Breast epithelium (tissue), 3 donors: Measurements from ENCODE around the gene EBF3.

Source experiments
- CTCF ChIP-seq, 3 donors: fragments of 450-650 bp; IDR thresholded peaks; one replicate each; pipeline ENCODE4 v1.5.1; 2016 to 2017; ENCODE audit warnings: antibody characterized with exemption in 3 of 3, mild to moderate bottlenecking in 3 of 3, moderate library complexity in 3 of 3
- POLR2A ChIP-seq: fragments of 450-650 bp; IDR thresholded peaks from one replicate; pipeline ENCODE4 v1.6.1; 2016; ENCODE audit warnings: antibody characterized with exemption, mild to moderate bottlenecking, moderate library complexity

- TF ChIP-seq CTCF (IDR thresholded peaks at IDR 0.05) (no peak), POLR2A (no peak)
These were observed 48.3 kb downstream of the EBF3 start for GRCh38 chr10:129915526-129916378.
